AG04449 (cell line): ENCODE data around the gene LHFPL5.
A peak's percentile ranks its signal among the peaks of the same experiment; 100 is the strongest.

Source experiments
- CTCF ChIA-PET: fragments of 350-600 bp; formaldehyde crosslinking; extraction: SDS; loops from one replicate; lab custom pipeline; 2021; ENCODE audit warnings: antibody characterized with exemption; lab: Yijun Ruan, JAX
- POLR2A ChIA-PET: fragments of 400-600, 350-600 bp; formaldehyde crosslinking; extraction: SDS; loops from one replicate; lab custom pipeline; 2020; ENCODE audit warnings: antibody characterized with exemption, inconsistent platforms; lab: Yijun Ruan, JAX
- DNase-seq: peaks from one replicate; pipeline ENCODE4 v3.0.0-alpha.2; 2010; ENCODE audit warnings: low read depth, low spot score
- H3K4me3 ChIP-seq: 2 replicates; pipeline ENCODE4 v1.5.1; 2011; ENCODE audit warnings: low read depth, mild to moderate bottlenecking, control low read depth, low read length
- TF ChIP-seq, protein P1 (sequence below): IDR thresholded peaks from one replicate; pipeline ENCODE4 v1.5.1; 2011; ENCODE audit warnings: mild to moderate bottlenecking, moderate library complexity, low read length, control low read depth, inconsistent platforms; ENCODE audit not compliant: insufficient read depth; ENCODE audit errors: missing control alignments

Gene LHFPL5

DNA sequence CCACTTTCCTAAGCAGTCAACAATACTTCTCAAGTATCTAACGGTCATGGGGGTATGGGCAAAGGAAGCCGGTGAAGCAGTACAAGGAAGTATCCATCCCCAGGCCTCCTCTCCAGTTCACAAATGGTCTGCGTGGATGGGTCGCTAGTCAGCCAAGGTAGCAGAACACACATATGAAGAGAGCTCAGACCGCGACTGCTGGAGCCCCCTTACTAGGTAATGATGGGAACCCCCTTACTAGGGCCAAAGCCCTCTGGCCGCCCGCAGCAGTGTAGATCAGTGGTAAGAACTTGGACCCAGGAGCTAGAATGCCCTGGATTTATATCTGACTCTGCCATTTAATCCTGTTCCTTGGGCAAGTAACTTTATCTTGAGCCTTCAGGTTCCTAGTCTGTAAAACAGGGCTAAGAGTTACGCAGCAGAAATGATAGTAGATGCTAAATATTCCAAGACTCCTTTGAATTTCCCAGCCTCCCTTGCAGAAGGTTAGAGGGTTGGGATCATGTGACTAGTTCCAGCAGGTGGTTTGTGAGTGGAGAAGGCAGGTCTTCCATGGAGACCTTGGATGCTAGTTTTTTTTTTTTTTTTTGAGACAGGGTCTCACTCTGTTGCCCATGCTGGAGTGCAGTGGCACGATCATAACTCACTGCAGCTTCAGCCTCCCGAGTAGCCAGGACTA lies 30.9 kb upstream of the LHFPL5 start:
- no peak for DNase-seq
- ChIA-PET CTCF (interaction anchor here (1.2 kb wide), 1 partner anchor 321 kb away, joined by 3 read pairs; no protein-coding TSS in a partner anchor), POLR2A (no interaction called here)
- TF ChIP-seq, protein P1, sequence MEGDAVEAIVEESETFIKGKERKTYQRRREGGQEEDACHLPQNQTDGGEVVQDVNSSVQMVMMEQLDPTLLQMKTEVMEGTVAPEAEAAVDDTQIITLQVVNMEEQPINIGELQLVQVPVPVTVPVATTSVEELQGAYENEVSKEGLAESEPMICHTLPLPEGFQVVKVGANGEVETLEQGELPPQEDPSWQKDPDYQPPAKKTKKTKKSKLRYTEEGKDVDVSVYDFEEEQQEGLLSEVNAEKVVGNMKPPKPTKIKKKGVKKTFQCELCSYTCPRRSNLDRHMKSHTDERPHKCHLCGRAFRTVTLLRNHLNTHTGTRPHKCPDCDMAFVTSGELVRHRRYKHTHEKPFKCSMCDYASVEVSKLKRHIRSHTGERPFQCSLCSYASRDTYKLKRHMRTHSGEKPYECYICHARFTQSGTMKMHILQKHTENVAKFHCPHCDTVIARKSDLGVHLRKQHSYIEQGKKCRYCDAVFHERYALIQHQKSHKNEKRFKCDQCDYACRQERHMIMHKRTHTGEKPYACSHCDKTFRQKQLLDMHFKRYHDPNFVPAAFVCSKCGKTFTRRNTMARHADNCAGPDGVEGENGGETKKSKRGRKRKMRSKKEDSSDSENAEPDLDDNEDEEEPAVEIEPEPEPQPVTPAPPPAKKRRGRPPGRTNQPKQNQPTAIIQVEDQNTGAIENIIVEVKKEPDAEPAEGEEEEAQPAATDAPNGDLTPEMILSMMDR = no peak
- no peak overlapping the region for H3K4me3 ChIP-seq

DNA sequence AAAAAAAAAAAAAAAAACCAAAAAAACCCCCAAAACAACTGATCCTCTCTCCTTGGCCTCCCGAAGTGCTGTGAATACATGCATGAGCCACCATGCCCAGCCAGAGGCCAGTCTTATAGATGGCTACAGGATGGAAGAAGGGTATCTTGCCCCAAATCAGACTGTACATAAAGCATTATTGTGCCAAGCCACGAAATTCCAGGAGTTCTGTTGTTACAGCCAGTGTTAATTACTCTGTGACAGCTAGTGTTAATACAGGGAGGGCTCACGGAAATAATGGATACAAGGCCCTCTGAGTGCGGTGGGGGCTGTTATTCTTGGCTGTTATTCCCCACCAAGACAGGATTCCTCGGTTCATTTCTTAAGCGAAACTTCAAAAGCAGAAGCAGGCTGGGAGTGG lies 30.1 kb upstream of the LHFPL5 start:
- no peak overlapping the region for H3K4me3 ChIP-seq
- ChIA-PET CTCF (interaction anchor here (1.2 kb wide), 1 partner anchor 320 kb away, joined by 3 read pairs; no protein-coding TSS in a partner anchor), POLR2A (no interaction called here)
- no peak for DNase-seq
- TF ChIP-seq, protein P1 = no peak

DNA sequence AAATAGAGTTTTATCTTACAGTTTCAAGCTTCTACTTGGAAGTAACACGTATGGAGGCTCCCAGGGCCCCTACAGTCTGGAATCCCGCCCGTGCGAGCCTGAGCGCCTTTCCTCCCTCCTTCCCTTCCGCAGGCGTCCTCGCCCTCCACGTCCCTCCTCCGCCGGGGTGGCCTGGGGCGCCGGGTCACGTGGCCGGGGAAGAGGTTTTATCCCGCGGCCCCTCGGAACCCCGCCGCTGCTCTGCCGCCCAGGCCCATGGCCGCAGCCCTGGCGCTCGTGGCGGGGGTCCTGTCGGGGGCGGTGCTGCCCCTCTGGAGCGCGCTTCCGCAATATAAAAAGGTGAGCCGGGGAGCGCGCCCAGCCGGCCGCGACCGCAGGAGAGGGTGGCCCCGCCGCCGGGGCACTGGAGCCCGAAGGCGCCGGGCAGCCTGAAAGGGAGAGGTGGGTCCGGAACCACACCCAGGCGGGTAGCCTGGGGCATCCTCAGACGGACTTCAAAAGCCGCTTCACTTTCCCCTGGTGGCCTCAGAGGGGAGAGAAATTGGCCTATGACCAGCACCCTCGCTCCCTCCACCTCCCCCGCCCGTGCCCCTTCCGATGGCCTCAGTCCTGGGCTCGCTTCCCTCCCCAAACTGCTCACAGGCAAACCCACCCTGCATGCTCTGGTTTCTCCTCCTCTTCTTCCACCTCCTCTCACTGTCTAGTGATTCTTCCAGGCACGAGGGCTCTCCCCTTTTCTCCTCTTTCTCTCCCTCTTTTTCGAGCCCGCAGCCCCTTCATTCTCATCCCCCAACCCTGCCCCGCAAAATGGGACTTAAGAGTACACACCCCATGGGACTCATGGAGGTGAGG lies 28.6 kb upstream of the LHFPL5 start, which contains the start of gene CLPSL2:
Gene CLPSL2, plus strand, starts transcription at position 235 of the 852 bp plus-strand sequence. Its CDS starts 21 bp downstream, at position 256.
- POLR2A ChIA-PET = no interaction called here
- H3K4me3 ChIP-seq = peak within 1 kb of the TSS; percentile 41
- TF ChIP-seq, protein P1 = no peak
- DNase-seq = no peak
- CTCF ChIA-PET = interaction anchor here (1.0 kb wide), 1 partner anchor 10 kb away, joined by 4 read pairs; no protein-coding TSS in a partner anchor

DNA sequence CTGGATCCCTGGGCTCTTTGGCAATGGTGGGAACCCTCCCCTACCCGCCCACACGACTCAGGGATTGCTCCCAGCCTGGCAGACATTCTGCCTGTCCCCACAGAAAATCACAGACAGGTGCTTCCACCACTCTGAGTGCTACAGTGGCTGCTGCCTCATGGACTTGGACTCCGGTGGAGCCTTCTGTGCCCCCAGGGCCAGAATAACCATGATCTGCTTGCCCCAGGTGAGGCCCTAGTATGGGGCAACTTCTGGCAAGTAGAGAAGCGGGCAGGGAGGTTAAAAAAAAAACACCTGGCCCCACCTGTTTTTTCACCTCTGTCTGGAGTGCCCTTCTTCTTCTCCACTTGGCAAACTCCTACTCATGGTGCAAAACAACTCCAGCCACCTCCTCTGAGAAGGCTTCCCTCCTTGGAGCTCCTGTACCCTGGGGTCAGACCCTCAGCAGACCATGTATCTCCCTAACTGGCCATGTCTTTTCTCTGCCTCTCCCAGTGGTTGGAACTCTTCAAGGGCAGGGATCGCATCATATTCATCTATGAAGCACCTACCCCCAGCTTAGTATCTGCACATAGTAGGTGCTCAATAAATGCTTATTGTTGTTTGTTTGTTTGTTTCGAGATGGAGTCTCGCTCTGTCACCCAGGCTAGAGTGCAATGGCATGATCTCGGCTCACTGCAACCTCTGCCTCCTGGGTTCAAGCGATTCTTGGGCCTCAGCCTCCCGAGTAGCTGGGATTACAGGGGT lies 27.6 kb upstream of the LHFPL5 start:
- ChIA-PET CTCF (no interaction called here), POLR2A (no interaction called here)
- no peak overlapping the region for H3K4me3 ChIP-seq

DNA sequence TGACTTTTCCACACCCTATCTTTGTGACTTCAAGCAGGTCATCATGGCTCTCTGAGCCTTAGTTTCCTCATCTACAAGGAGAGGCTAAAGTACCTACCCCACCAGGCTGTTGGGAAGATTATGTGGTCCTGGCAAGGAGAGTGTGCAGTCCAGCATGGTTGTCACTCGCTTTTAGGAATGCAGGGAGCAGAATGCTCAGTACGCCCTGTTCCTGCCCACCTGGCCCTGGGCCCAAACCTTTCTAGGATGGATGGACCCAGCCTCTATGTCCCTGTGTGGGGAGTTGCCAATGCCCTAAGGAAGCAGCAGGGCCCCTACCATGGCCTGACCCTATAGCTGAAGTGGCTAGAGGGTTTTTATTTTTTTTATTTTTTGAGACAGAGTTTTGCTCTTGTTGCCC lies 26.7 kb upstream of the LHFPL5 start:
- CTCF ChIA-PET = no interaction called here
- POLR2A ChIA-PET = no interaction called here
- no peak for DNase-seq

More for the DNA sequence above, 27.6 kb upstream of the LHFPL5 start:
- no peak for DNase-seq
- TF ChIP-seq, protein P1 = no peak

More for the DNA sequence above, 26.7 kb upstream of the LHFPL5 start:
- no peak overlapping the region for H3K4me3 ChIP-seq
- TF ChIP-seq, protein P1 = no peak
